ENCODE data around the gene ALDH3A1.
A peak's percentile ranks its signal among the peaks of the same experiment; 100 is the strongest.

The ALDH3A1 gene

DNA sequence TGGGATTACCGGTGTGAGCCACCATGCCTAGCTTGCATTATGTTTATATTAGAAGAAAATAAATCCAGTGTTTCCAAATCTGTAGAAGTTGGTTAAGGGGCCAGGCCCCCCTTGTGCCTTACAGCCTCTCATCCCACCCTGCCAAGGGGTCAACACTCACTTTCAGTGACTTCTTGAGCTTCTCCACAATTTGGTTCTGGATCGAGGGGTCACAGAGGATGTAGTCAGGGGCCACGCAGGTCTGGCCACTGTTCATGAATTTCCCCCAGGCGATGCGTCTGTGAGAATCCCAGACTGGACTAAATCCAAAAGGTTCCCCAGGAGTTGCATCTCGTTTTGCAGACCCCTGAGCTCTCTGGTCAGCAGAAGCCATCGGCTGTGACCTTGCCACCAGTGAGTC lies 7.2 kb downstream of the ALDH3A1 start:
- DNase-seq = no peak

DNA sequence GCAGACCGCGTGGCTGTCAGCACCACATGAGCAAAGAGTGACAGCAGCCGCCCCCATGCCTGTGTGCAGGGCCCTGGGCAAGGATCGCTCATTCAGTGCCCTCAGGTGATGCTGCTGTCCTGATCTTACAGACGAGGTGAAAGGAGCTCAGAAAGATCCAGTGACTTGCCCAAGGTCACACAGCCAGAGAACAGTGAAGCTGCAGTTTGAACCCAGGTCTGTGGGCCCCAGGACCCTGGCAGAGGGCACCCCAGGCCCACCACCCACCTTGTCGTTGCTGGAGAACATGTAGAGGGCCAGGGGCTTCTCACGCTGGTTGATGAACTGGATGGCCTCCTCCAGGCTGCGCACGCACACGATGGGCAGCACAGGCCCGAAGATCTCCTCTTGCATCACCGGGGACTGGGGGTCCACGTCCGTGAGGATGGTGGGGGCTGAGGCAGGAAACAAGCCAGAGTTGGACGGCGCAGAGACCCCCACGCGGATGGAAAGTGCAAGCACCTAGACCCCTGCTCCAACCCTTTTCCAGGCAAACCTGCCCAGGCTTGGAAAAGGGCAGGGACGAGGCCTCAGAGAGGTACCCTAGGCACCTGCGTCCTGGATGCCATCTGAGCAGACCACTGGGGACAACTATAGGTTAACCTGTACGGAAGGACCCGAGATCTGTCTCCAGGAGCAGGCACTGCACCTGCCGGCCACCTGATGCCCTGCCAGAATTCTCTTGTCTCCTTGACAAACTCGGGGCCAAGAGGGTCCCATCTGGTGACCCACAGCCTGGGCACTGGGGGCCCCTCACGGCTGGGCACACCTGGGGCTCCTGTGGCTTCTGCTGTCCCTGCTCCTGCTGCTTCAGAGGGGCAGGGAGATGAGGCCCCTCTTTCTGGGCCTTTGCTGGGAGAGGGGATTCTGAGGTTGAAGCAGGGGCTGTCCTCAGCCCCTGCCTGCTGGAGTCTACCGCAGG lies 8.6 kb downstream of the ALDH3A1 start:
- no peak for DNase-seq

DNA sequence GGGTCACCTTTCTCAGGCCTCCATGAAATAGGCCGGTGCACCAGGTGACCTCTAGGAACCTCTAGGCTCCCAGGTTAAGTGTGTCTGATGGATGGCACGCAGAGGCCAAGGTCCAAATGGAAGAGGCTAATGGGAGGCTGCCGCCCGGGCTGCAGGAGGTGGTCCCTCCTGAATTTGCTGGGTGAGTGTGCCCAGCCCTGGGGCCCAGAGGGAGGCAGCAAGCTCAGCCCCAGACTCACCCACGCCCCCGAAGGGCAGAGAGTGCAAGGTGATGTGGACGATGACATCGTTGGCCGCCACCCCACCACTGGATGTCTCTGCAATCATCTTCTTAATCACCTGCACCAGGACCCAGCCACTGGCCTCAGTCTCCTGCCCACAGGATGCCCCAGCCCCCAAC lies 9.3 kb downstream of the ALDH3A1 start:
- no peak for DNase-seq

DNA sequence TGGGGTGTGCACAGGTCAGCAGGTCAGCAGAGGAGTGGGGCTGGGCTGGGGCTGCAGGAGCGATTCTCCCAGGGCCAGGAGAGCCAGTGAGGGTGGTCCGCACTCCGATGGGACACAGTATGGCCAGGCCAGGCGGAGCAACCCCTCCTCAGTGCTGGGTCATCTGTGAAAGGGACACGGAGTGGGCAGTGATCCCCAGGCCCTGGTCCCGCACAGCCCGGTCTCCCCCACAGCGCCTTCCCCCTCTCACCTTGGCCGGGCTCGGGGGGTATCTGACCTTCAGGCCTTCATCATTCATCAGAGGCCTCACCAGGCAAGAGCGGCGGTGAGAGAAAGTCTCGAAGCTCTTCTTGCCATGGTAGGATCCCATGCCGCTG lies 10.0 kb downstream of the ALDH3A1 start:
- no peak for DNase-seq

DNA sequence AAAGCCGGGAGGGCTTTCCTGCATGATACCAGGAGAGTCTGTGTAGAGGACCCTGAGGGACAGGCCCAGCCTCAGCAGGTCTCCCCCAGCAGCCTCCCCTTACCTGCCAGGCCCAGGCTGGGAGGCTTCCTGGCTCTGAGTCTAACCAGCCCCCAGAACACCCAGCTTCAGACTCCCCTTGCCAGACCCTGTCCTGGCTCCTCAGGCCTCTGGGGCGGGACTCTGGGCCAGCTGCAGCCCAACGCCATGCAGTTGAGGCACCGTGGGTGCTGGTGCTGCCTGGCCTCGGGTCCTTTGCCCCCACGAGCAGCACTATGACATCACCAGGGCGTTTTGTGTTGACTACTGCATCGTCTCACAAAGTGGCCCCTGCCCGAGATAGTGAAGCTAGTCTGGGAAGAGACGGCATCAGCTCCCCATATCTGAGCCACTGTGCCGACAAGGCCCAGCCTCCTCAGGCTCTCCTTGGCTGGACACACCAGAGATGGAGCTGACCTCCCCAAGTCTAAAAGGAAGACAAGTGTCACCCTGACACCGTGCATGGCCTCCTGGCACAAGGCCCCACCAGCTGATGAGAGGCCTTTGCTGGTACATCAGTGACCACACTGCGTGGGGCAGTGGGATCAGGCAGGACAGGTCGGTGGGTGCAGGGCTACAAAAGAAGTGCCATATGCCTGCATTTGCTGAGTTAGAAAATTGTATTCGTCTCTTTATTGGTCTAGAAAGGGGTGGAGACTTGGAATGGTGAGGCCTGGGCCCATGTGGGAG lies 10.6 kb downstream of the ALDH3A1 start:
- DNase-seq = no peak

DNA sequence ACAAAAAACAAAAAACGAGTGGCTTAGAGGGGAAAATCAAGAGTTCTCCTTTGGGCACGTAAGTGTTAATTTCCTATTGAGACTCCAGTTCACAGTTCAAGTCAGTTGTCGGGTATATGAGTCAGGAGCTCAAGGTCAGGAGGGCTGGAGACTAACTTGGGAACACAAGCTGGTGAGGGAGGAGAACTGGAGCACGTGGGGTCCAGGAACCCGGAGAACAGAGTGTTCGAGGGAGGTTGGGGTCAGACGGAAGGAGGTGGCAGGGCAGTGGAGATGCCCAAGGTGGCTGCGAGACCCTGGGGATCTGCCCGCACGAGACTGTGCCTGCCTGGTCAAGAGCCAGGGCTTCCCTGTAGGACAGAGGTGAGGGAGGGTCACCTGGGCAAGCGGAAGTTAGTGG lies 12.0 kb downstream of the ALDH3A1 start:
- no peak for DNase-seq

DNA sequence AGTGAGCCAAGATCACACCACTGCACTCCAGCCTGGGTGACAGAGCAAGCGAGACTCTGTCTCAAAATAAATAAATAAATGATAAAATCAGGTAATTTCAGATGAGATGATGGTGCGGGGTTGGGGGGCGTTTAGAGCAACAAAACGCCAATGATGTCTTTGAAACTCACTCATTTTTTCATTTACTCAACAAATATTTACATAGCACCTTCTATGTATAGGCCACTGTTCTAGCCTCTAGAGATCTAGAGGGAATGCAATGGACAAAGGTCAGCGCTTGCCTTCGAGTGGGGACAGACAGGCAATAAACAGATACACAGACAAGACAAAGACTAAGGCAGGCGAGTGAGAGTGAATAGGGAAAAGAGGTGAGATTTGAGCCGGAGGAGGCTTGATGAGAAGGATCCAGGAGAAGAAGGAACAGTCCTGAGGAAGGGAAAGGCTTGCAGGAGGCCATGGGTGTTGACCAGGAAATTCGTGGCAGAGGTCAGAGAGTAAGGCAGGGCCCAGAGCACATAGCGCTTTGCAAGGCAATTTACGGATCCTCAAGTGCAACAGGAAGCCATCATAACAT lies 14.1 kb downstream of the ALDH3A1 start:
- no peak for DNase-seq

DNA sequence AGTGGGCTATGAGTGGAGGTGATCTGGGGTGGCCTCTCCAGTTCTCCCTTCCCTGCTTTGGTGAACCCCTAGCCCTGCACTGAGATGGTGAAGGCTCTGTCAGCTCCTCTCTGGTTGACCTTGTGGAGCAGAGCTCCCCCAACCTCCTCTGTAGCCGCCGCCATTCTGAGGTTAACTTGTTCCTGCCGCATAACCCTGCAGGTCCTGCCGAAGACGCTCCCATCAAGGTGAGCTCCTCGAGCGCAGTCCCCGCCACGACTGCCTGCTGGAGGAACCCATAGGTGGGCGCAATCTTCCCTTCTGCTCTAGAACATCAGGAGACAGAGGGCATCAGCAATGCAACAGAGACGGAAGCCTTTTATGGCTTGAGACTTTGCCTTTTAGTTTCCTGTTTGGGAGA lies 16.5 kb downstream of the ALDH3A1 start:
- no peak for DNase-seq

DNA sequence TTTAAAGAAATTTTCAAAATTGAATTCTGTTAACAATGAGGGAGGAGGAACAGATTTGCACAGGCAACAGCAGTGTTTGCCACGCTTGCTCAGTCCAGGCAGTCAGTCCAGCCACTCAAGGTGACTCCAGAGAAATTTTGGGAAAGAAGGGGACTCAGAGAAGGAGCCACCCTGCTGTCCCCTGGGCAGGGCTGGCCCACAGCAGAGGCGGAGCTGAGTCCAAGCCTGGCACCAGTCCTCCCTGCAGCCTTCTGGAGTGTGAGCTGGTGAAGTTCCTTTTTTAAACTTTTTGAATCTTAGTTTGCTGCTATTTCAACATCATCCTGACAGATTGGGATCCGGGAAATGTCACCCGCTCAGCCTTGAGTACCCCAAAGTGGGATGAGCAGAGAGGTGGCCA lies 17.3 kb downstream of the ALDH3A1 start:
- no peak for DNase-seq

DNA sequence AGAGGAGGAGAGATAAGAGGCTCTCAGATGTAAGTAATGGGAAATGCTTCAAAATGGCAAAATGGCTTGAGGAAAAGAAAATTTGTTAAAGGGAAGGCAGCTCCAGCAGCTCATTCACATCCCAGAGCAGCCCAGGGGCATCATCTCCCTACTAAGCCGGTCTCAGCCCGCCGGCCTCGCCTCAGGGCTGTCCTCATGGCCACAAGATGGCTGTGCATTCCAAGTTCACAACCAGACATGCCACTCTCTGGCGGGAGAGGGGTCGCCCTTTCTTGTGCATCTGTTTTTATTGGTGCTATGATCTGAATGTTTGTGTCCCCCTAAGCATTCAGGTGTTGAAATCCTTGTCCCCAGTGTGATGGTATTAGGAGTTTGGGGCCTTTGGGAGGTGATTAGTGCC lies 18.2 kb downstream of the ALDH3A1 start:
- no peak for DNase-seq

DNA sequence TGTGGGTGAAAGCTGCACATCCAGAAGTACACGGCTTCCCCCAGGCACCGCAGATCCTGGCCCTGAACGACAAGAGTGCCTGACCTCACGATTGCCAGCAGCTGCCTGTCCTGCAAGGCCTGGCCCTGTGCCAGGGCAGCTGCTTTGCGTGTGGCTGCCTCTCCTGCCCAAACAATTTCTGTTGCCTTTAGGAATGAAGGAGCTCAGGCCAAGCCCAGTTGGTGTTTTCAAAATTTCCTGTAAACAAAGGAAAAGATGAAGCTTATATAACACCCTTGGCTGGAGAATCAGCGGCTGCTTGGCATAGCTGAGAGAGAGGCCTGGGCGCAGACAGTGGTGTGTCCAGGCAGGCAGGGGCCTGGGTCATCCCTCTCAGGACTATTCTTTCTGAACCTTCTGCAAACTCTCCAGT lies 20.0 kb downstream of the ALDH3A1 start:
- peak; percentile 34 for DNase-seq

DNA sequence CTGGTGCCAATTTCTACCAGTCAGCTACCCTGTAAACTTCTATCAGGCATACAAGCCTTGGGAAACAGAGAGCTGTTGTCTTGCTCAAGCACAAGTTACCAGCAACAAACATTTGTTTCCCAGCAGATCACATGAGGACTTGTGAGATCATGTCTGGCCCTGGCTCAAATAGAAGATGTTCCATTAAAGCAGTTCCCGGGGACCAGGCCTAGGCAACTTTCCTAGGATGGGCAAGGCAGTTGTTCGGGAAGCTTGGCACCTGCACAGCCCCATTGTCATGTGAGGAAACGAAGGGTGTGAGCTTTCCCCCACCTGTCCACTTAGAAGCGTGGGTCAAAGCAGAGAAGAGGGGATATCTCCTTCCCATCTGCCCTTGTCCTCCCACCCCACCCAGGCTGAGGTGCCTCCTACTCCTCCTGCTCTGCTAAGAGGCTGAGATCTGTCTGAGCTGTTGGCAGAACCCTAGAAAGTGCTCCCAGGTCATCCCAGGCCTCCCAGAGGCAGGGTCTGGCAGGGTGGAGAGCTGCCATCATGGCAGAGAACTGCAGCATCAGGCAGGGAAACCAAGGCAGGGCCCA lies 20.5 kb downstream of the ALDH3A1 start:
- peak; percentile 42 for DNase-seq

DNA sequence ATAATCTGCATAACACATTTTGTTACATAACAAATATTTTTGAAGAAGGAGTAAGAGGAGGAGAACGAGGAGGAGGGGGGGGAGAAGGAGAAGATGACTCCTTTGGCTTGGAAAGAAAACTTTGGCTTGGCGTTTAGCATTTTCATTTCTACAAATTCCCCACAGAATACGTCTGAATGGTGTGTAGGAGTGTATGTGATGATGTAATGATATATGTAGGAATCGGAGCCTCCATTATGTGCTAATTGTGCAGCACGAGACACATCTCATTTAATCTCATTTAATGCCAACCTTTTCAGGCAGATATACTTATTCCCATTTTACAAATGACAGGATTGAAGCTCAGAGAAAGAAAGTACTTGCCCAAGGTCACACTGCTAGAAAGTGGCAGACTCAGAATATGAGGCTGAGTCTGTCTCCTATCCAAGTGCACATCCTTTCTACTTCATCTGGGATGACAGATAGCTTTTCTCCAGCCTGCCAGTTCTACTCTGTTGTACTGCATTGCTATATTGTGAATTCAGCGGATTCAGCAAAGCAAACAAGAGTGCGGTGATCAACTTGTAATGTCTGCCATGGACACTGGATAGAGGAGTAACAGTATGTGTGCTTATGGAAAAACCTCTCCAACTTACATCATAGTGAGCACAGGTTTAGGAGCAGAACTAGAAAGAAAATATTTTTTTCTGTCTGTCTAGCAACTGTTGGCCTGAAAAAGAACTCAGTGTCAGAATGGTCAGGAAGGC lies 21.3 kb downstream of the ALDH3A1 start:
- no peak for DNase-seq

DNA sequence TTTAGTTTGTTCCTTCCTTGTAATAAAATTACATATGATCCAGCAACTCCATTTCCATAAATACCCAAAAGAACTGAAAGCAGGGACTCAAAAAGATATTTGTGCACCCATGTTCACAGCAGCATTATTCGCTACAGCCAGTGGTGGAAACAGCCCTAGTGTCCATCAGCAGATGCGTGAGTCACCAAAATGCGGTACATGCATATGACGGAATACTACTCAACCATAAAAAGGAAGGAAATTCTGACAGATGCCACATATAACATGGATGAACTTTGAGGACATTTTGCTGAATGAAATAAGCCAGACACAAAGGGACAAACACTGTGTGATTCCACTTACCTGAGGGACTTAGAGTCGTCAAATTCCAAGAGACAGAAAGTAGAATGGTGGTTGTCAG lies 22.6 kb downstream of the ALDH3A1 start:
- DNase-seq = no peak

DNA sequence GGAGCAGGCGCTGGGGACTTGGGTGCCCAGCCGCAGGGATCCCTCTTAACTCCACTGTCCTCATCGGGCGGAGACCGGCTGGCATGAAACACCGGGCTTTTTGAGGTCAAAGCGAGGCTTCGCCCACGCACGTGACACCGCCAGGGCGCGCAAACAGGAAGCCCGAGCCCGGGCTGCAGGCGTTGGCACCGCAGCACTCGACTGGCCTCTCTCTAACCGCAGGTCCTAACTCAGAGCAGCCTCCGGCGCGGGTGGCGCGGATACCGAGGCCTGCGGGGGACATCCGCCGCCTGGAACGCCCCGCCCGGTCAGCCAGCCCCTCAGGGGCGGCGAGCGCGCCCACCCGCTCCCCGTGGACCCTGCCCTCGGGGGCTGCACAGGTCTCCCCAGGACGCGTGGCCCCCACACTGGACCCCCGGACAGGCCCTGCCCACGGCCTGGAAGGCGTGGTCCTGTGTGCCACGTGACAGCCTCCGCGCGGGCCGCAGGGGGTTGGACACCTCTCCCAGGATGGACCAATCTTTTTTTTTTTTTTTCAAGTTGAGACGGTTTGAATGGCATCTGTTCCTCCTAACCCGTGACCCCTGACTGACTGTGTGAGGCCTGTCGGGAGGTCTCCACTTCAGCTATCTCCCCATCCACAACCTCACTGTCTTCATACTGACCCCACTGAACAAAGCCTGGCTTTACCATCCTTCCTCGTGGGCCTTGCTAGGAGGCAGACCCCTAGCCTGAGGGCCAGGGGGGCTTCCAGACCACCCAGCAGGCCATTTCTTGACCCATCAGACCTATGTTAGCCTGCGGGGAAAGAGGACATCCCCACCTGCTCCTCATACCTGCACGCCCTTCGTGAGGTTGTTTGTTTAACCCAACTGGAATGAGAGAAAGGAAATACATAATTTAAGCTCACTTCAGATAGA lies 23.3 kb downstream of the ALDH3A1 start:
- no peak for DNase-seq

DNA sequence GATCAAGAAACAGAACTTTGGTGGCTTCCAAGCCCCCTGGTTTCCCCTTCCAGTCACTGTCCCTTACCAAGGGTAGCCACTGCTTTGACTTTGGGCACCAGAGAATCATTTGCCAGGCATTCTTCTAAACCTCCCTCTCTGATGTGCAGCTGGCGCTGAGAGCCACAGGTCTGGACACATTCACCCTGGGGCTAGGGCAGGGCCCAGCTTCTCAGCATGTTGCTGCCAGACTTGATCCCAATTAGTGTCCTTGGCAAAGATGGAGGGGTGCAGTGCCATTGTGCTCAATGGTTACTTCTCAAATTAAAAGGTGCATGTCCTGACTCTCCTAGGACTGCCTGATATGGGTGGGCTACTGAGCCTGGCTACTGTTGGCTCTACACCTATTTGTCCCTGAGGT lies 24.1 kb downstream of the ALDH3A1 start:
- DNase-seq = no peak

DNA sequence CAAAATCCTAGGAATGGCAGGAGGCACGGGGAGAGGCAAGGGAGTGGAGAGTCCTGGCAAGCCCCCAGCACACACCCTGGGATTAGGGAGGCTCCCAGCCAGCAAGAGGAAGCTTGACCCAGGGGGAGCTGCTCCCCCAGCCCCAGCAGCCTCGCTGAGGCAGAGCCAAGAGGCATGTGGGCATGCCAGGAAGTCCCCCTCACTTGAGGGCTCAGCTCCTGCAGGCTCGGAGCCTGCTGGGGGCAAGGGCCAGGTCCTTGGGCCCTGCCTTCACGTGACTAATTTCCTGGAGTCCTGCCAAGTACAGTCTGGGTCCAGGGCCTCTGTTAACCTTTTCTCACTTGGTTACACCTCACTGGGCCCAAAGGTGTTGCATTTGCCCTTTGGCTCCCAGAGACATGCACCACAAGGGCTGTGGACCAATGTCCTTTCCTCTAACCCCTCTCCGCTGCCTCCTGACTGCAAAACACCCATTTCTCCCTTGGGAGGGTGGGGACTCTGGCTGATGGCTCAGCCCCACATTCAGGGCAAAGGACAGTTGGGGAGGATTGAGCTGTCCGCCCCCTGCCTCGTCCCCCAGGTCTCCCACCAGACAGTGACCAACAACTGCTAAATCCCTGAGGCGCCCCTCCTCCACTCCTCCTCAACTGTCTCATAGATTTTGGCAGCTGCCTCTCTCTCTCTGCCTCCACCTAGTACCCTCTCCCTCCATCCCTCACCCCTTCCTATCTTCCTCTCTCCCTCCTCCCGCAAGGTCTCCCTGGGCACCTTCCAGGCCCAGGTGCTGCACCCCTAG lies 27.3 kb downstream of the ALDH3A1 start:
- DNase-seq = no peak

DNA sequence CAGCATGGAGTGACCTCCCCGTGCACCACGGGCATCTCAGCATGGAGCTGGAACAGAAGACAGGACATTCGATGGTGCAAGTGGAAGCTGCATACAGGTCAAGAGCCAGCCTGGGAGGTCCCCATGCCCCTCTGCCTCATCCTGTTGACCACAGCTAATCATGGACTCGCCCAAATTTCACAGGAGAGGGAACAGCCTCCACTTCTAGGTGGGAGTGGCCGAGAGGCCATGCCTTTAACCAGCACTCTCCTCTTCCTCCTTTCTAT lies 28.0 kb downstream of the ALDH3A1 start:
- no peak for DNase-seq

DNA sequence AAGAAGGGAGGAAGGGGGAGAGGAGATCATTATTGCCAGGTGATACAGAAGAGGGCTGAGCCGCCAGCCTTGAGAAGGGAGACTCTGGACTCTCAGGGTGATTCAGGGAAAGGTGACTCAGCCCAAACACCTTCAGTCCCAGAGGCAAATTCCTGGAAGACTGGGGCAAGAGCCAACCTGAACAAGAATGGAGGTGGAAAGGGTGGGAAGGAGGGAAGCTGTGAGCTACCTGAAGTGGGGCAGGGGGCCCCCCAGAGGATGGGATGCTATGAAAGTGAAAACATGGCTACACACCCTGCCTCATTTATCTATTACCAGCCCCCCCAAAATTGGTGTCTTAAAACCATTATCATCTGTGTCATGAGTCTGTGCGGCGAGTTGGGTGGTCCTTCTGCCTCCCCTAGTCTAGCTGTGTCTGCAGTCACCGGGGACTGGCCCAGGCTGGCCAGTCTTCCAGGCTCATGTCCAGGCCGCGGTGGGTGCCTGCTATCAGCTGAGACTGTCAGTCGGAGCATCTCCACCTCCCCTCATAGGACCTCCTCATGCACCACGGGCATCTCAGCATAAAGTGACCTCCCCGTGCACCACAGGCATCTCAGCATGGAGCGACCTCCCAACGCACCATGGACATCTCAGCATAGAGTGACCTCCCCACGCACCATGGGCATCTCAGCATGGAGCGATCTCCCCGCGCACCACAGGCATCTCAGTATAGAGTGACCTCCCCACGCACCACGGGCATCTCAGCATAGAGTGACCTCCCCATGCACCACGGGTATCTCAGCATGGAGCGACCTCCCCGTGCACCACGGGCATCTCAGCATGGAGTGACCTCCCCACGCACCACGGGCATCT lies 28.5 kb downstream of the ALDH3A1 start:
- DNase-seq = no peak
